ENCODE results near the gene SLAMF1. TPM values are rescaled to one million over a fixed set of nuclear protein-coding genes. Genes with fewer than 3 reads are reported as not detected.
"Not testable (repeated sequence)": the region's sequence is repeated elsewhere in the genome, so short reads cannot be mapped to it uniquely, and the experiment has no call there.

Gene SLAMF1, protein sequence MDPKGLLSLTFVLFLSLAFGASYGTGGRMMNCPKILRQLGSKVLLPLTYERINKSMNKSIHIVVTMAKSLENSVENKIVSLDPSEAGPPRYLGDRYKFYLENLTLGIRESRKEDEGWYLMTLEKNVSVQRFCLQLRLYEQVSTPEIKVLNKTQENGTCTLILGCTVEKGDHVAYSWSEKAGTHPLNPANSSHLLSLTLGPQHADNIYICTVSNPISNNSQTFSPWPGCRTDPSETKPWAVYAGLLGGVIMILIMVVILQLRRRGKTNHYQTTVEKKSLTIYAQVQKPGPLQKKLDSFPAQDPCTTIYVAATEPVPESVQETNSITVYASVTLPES
- not detected in 2 replicates for total RNA-seq (ENCODE audit: low replicate concordance)

DNA sequence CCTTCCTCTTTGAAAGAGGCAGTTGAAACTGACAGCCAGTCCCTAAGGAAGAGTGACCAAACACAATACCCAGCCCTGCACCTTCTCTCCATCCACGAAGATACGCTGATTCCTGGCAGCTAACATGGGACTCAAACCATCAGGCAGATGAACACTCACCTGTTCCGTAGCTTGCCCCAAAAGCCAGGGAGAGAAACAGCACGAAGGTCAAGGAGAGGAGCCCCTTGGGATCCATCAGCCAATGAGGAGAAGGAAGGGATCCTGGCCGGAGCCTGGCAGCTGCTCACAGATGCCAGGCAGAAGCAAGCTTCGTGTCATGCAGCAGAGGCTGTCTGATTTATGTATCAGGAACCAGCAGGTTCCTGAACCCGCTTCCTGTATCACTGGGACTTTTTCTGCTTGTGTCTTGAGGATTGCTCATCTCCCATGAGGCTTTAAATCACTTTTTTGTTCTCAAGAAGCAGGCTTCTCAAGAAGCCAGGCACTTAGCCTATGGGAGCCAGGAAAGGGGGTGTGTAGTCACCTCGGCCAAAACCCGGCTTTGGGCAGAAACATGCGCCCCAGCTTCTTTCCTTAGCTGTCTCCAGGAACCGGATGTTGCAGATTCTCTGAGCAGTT lies at the start of gene SLAMF1:
TSS of gene SLAMF1 (minus strand) at position 334 of the 618 bp plus-strand sequence. CDS start at position 235, 99 bp downstream.
- peaks cover 4% of the 10 kb centered on the region for H3K27me3 Mint-ChIP-seq (ENCODE audit: insufficient read depth, low read depth)
- Histone ChIP-seq H3K27ac (no peak within 1 kb of the TSS), H3K4me2 (no peak within 1 kb of the TSS), H3F3A (ENCODE audit: low read depth) (no peaks in the 10 kb centered on the region), H3K79me2 (ENCODE audit: low read depth) (no peaks in the 10 kb centered on the region), H3K36me3 (no peaks in the 10 kb centered on the region), H2AFZ (replicated peaks) (no peak within 1 kb of the TSS), H3K9ac (no peak within 1 kb of the TSS), H3K27me3 (no peaks in the 10 kb centered on the region), H3K9me3 (ENCODE audit: low read depth) (no peaks in the 10 kb centered on the region), H3K4me3 (no peak within 1 kb of the TSS), H4K20me1 (ENCODE audit: low read depth) (no peaks in the 10 kb centered on the region), H3K4me1 (no peaks in the 10 kb centered on the region)
- H3K4me3 Mint-ChIP-seq: no peak within 1 kb of the TSS
- H3K27ac Mint-ChIP-seq: no peak within 1 kb of the TSS
- no peak for DNase-seq (ENCODE audit: low spot score)
- no peaks in the 10 kb centered on the region for H3K36me3 Mint-ChIP-seq
- H3K9me3 Mint-ChIP-seq: no peaks in the 10 kb centered on the region
- TF ChIP-seq, protein P1, sequence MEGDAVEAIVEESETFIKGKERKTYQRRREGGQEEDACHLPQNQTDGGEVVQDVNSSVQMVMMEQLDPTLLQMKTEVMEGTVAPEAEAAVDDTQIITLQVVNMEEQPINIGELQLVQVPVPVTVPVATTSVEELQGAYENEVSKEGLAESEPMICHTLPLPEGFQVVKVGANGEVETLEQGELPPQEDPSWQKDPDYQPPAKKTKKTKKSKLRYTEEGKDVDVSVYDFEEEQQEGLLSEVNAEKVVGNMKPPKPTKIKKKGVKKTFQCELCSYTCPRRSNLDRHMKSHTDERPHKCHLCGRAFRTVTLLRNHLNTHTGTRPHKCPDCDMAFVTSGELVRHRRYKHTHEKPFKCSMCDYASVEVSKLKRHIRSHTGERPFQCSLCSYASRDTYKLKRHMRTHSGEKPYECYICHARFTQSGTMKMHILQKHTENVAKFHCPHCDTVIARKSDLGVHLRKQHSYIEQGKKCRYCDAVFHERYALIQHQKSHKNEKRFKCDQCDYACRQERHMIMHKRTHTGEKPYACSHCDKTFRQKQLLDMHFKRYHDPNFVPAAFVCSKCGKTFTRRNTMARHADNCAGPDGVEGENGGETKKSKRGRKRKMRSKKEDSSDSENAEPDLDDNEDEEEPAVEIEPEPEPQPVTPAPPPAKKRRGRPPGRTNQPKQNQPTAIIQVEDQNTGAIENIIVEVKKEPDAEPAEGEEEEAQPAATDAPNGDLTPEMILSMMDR (IDR thresholded peaks at IDR 0.05): no peak
- TF ChIP-seq EZH2phosphoT487 (IDR thresholded peaks at IDR 0.05) (no peak), EZH2 (IDR thresholded peaks at IDR 0.05) (no peak)
- H3K4me1 Mint-ChIP-seq: peaks cover 4% of the 10 kb centered on the region

DNA sequence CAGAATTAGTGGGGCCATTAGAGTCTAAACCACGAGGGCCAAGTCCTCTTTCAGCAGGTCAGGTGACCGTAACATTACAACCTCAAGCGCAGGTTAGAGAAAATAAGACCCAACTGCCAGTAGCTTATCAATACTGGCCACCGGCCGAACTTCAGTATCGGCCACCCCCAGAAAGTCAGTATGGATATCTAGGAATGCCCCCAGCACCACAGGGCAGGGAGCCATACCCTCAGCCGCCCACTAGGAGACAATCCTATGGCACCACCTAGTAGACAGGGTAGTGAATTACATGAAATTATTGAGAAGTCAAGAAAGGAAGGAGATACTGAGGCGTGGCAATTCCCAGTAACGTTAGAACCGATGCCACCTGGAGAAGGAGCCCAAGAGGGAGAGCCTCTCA lies 45.5 kb upstream of the SLAMF1 start:
- not testable (repeated sequence) for H3K4me3 Mint-ChIP-seq; H3K9ac ChIP-seq; H3K4me1 ChIP-seq; H3K79me2 ChIP-seq (ENCODE audit: low read depth); H3F3A ChIP-seq (ENCODE audit: low read depth); H3K27me3 Mint-ChIP-seq (ENCODE audit: insufficient read depth, low read depth); H3K4me1 Mint-ChIP-seq; H3K4me2 ChIP-seq; H4K20me1 ChIP-seq (ENCODE audit: low read depth); H3K27ac ChIP-seq; H2AFZ ChIP-seq (replicated peaks); H3K36me3 Mint-ChIP-seq; H3K27me3 ChIP-seq; H3K36me3 ChIP-seq; H3K9me3 ChIP-seq (ENCODE audit: low read depth); DNase-seq (ENCODE audit: low spot score); H3K27ac Mint-ChIP-seq; H3K9me3 Mint-ChIP-seq; H3K4me3 ChIP-seq

DNA sequence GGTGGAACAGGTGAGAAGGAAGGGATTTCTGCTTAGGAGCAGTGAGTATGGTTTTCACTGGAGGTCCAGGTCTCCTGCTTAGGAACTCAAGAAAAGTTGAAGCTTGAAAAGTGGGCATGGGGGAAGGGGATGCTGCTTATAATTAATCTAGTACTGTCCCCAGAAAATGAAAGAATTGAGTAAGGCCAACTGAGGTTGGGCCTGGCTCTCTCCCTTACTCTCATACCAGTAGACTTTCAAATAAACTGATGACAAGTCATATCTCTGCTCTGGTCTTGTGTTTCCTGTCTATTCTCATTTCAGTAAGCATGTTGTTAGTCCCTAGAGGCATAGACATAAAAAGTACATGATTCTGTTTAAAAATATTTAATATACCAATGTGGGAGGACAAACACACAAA lies 38.4 kb upstream of the SLAMF1 start:
- no peaks in the 10 kb centered on the region for H3F3A ChIP-seq (ENCODE audit: low read depth)
- H3K27me3 Mint-ChIP-seq (ENCODE audit: insufficient read depth, low read depth): peaks cover 6% of the 10 kb centered on the region

More for the DNA sequence above, 38.4 kb upstream of the SLAMF1 start:
- Histone ChIP-seq H3K9me3 (ENCODE audit: low read depth) (no peaks in the 10 kb centered on the region), H3K79me2 (ENCODE audit: low read depth) (no peaks in the 10 kb centered on the region), H4K20me1 (ENCODE audit: low read depth) (no peaks in the 10 kb centered on the region), H3K27me3 (no peaks in the 10 kb centered on the region), H3K9ac (no peak overlapping the region), H3K4me1 (no peaks in the 10 kb centered on the region), H3K27ac (no peak overlapping the region), H3K4me3 (no peak overlapping the region), H3K36me3 (no peaks in the 10 kb centered on the region), H3K4me2 (no peak overlapping the region), H2AFZ (replicated peaks) (no peak overlapping the region)
- Mint-ChIP-seq H3K36me3 (no peaks in the 10 kb centered on the region), H3K4me3 (no peak overlapping the region), H3K9me3 (no peaks in the 10 kb centered on the region), H3K27ac (no peak overlapping the region), H3K4me1 (peaks cover 2% of the 10 kb centered on the region)
- DNase-seq (ENCODE audit: low spot score): no peak
- TF ChIP-seq EZH2 (IDR thresholded peaks at IDR 0.05): no peak
- TF ChIP-seq, protein P1 (IDR thresholded peaks at IDR 0.05): no peak
- no peak for TF ChIP-seq EZH2phosphoT487 (IDR thresholded peaks at IDR 0.05)
